22Rv1 (cell line): ENCODE data around the gene PSMD7.

ENCODE experiments used
- H3K27ac ChIP-seq: fragments of 450-650 bp; 2 replicates; pipeline ENCODE4 v1.5.1; 2017
- CTCF ChIP-seq: fragments of 450-650 bp; IDR thresholded peaks from 2 replicates; pipeline ENCODE4 v1.5.1; 2017; ENCODE audit warnings: mild to moderate bottlenecking
- ZFX ChIP-seq: fragments of 450-650 bp; IDR thresholded peaks from 2 replicates; pipeline ENCODE4 v1.6.1; 2017; ENCODE audit warnings: antibody characterized with exemption, borderline replicate concordance

The PSMD7 gene

GRCh38 chr16:74264811-74265210 lies 31.8 kb upstream of the PSMD7 start:
- TF ChIP-seq ZFX (no peak), CTCF (no peak)

GRCh38 chr16:74268372-74268782 lies 28.2 kb upstream of the PSMD7 start:
- TF ChIP-seq CTCF (no peak), ZFX (no peak)
- no peak overlapping the region for H3K27ac ChIP-seq

More at GRCh38 chr16:74264811-74265210, 31.8 kb upstream of the PSMD7 start:
- H3K27ac ChIP-seq: no peak overlapping the region

GRCh38 chr16:74271872-74272271 lies 24.7 kb upstream of the PSMD7 start:
- H3K27ac ChIP-seq: no peak overlapping the region
- TF ChIP-seq CTCF: no peak
- TF ChIP-seq ZFX: no peak

- TF ChIP-seq ZFX: no peak
- peak; percentile 81 for TF ChIP-seq CTCF
- H3K27ac ChIP-seq: no peak overlapping the region
Observed at GRCh38 chr16:74275031-74275636, 21.5 kb upstream of the PSMD7 start.

- no peak overlapping the region for H3K27ac ChIP-seq
- no peak for TF ChIP-seq ZFX
- TF ChIP-seq CTCF: no peak
Observed at GRCh38 chr16:74275711-74276110, 20.9 kb upstream of the PSMD7 start.

GRCh38 chr16:74277974-74278373 lies 18.6 kb upstream of the PSMD7 start:
- TF ChIP-seq ZFX (no peak), CTCF (no peak)
- H3K27ac ChIP-seq: no peak overlapping the region

GRCh38 chr16:74279266-74279665 lies 17.3 kb upstream of the PSMD7 start:
- TF ChIP-seq CTCF: no peak
- TF ChIP-seq ZFX: no peak
- H3K27ac ChIP-seq: no peak overlapping the region
